ENCODE results near the gene INHBE.
"Not testable (repeated sequence)": the region's sequence is repeated elsewhere in the genome, so short reads cannot be mapped to it uniquely, and the experiment has no call there.

Gene INHBE, protein sequence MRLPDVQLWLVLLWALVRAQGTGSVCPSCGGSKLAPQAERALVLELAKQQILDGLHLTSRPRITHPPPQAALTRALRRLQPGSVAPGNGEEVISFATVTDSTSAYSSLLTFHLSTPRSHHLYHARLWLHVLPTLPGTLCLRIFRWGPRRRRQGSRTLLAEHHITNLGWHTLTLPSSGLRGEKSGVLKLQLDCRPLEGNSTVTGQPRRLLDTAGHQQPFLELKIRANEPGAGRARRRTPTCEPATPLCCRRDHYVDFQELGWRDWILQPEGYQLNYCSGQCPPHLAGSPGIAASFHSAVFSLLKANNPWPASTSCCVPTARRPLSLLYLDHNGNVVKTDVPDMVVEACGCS

GRCh38 chr12:57454566-57455373 is at the start of gene INHBE:
INHBE (plus strand) TSS chr12:57455307; CDS start chr12:57455537, 230 bp downstream.
- no peak for DNase-seq (ENCODE audit: low spot score)

DNA sequence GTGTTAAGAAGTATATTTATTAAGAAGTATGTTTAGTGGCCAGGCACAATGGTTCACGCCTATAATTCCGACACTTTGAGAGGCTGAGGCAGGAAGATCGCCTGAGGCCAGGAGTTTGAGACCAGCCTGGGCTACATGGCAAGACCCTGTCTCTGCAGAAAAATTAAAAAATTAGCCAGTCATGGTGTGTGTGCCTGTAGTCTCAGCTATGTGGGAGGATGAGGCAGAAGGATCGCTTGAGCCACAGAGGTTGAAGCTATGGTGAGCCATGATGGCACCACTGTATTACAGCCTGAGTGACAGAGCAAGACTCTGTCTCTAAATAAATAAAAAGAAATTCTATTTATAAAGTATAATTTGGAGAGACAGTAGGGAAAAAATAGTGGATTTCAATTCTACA is 44.6 kb upstream of the INHBE start:
- DNase-seq (ENCODE audit: low spot score), result no peak

- DNase-seq (ENCODE audit: low spot score), result not testable (repeated sequence)
Measured at GRCh38 chr12:57414160-57414559, 40.9 kb upstream of the INHBE start.

DNA sequence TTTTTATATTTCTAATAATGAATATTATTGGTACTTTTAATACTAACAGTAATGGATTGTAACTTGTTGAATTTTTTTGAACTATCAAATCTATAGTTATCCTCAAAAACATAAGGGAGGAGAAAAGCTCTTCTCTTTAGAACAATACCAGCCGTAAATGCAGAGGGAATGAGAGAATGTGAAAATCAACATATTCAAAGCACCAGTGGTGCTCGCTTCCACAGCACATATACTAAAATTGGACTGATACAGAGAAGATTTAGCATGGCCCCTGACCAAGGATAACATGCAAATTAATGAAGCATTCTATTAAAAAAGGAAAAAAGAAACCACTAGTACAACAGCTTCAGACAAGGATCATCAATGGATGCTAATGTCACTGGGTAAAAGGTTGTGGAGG is 40.0 kb upstream of the INHBE start:
- no peak for DNase-seq (ENCODE audit: low spot score)

DNA sequence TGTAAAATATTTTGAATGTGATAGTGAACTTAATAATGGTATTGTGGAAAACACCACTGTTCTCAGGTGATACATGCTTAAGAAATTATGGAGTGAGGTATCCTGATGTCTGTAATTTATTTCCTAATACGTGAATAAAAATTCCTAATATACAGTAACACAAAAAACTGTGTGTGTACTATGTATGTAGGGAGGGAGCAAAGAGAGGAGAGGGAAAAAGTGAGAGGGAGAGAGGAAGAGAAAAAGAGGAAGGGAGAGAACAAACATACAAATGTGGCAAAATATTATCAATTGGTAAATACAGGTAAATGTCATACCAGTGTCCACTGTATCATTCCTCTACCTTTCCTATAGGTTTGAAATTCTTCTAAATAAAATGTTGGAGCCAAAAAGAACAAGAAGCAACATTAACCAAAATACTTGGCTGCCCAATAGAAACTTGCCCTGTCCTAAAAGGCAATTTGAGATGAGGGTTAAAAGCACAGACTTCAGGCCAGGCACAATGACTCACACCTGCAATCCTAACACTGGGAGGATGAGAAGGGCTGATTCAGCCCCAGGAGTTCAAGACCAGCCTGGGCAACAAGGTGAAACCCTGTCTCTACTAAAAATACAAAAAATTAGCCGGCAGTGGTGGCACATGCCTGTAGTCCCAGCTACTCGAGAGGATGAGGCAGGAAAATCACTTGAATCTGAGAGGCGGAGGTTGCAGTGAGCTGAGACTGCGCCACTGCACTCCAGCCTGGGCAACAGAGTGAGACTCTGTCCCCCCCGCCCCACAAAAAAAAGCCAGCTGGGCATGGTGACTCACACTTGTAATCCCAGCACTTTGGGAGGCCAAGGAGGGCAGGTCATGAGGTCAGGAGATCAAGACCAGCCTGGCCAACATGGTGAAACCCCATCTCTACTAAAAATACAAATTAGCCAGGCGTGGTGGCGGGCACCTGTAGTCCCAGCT is 38.8 kb upstream of the INHBE start:
- no peak for DNase-seq (ENCODE audit: low spot score)

DNA sequence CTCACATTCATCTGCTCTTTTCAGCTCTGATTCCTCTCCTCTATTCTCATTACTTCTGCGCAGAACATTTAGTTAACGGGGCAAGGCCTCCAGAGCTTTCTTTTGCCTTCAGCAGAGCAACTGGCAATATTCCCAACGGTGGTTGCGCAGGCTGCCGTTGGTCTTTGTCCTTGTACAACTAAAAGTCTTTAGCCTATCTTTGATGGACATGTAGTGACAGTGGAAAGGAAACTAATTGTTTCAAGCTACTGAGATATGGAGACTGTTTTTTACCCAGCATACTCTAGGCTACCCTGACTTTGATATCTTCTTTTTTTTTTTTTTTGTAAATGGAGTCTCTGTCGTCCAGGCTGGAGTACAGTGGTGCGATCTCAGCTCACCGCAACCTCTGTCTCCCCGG is 36.9 kb upstream of the INHBE start:
- no peak for DNase-seq (ENCODE audit: low spot score)

DNA sequence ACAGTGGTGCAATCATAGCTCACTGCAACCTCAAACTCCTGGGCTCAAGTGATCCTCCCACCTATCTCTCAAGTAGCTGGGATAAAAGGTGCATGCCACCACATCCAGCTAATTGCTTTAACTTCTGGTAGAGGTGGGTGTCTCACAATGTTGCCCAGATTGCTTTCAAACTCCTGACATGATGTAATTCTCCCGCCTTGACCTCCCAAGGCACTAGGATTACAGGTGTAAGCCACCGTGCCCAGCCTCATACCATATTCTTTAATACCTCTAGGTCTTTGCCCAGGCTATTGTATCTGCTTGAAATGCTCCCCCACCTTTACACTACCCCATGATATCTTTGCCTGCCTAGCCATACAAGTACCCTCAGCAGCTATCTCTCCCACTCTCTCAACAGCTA is 35.6 kb upstream of the INHBE start:
- DNase-seq (ENCODE audit: low spot score), result no peak

GRCh38 chr12:57420482-57420881 is 34.6 kb upstream of the INHBE start:
- no peak for DNase-seq (ENCODE audit: low spot score)

DNA sequence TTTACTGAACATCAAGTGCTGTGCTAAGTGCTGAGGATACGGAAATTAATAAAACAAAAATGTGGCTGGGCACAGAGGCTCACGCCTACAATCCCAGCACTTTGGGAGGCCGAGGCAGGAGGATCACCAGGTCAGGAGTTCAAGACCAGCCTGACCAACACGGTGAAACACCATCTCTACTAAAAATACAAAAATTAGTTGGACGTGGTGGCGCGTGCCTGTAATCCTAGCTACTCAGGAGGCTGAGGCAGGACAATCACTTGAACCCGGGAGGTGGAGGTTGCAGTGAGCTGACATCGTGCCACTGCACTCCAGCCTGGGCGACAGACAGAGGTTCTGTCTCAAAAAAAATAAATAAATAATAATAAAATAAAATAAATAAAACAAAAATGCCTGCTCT is 28.2 kb upstream of the INHBE start:
- not testable (repeated sequence) for DNase-seq (ENCODE audit: low spot score)

DNA sequence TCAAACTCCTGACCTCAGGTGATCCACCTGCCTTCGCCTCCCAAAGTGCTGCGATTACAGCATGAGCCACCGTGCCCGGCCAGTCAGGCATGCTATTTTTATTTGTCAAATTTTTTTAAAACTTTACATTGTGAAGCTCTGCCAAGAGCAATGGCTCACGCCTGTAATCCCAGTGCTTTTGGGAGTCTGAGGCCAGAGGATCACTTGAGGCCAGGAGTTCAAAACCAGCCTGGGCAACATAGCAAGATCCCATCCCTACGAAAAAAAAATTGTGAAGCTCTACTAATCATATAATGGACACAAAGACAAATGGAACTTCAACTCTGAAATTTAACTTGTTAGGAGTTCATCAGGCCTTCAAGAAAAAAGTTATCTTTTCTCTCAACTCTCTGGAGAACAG is 26.1 kb upstream of the INHBE start:
- no peak for DNase-seq (ENCODE audit: low spot score)

DNA sequence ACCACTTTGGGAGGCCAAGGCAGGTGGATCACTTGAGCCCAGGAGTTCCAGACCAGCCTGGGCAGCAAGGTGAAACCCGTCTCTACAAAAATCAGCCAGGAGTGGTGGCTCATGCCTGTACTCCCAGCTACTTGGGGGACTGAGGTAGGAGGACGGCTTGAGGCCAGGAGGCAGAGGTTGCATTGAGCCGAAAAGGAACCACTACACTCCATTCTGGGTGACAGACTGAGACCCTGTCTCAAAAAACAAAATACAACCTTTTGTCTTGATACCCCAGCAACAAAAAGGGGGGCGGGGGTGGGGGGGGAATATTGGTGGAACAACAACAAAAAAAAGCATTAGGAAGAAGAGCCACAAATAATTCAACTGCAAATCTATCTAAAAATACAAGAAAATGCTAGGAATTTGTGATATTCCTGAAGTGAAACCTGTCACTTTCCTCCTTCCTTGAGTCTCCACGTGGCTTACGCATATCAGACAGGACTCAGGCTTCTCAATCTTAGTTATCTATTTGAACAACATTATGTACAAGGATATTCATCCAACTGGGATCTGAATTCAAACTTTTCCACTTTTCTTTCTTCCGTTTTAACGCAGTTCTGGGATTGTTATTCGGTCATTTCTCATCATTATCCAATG is 25.5 kb upstream of the INHBE start:
- DNase-seq (ENCODE audit: low spot score), result no peak

DNA sequence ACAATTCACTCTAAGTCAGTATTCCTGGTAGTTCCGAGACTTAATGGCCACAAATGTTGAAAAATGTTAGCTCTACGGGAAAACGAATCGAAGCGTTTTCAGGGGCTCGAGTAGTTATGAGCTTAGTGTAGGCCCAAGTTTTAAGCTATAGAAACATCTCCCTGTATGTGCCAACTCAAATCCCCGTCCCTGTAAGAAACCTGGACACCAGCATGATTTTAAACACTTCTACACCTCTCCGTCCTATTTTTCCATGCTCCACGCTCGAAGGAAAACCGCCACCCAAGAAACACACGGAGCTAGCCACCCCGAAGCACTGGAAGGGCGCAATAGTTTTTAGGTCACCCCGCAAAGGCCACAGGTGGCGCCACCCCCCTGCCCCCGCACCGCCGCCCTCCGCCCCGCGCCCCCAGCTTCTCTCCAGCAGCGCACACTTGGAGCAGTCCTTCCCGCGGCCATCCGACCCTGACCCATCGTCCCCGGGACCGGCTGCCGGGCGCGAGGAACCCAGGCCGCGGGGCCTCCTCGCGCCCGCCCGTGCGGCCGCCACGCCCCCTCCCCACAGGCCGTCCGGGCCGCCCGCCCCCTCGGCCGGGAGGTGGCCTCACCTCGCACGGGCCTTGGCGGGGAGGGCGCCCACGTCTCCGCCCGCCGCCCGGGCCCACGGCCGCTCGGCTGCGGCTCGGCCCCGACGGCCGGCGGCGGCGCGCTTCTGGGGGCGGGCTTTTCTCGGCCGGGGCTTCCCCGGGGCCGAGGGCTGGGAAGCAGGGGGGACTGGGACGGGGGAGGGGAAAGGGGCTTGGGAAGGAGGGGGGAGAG is 24.8 kb upstream of the INHBE start:
- DNase-seq (ENCODE audit: low spot score), result peak; percentile 20

GRCh38 chr12:57430931-57431566 is 24.1 kb upstream of the INHBE start, which contains the start of gene R3HDM2:
R3HDM2 (minus strand) TSS chr12:57431043; CDS start chr12:57310428, 120,615 bp downstream.
- peak; percentile 85 for DNase-seq (ENCODE audit: low spot score)

- DNase-seq (ENCODE audit: low spot score), result no peak
Measured at GRCh38 chr12:57431654-57432188, 23.4 kb upstream of the INHBE start.

DNA sequence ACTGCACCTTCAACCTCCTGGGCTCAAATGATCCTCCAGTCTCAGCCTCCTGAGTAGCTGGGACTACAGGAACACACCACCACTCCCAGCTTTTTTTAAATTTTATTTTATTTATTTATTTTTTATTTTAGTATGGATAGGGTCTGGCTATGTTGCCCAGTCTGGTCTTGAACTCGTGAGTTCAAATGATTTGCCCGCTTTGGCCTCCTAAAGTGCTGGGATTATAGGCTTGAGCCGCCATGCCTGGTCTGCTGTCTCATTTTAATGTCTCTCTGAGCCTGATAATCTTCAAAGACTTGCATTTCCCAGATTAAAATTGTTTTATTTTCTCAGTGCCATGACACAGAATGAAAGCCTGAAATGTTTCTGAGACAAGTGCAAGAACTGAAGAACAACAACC is 21.7 kb upstream of the INHBE start:
- DNase-seq (ENCODE audit: low spot score), result no peak

DNA sequence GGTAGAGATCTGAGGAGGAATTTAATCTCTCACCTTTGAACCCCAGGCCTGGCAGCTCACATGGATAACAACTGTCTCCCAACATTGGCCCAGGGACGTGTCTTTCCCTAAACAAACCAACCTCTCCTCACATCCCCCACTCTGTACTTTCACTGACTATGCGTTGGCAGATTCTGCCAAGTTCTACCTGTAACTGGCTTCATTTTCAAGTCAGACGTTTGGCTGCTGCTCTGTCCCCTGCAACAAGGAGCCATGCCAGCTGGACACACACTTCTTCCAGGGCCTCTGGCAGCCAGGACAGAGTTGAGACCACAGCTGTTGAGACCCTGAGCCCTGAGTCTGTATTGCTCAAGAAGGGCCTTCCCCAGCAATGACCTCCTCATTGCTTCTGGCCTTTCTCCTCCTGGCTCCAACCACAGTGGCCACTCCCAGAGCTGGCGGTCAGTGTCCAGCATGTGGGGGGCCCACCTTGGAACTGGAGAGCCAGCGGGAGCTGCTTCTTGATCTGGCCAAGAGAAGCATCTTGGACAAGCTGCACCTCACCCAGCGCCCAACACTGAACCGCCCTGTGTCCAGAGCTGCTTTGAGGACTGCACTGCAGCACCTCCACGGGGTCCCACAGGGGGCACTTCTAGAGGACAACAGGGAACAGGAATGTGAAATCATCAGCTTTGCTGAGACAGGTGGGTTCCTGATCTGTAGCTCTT is 20.4 kb upstream of the INHBE start, which contains the start of gene INHBC:
TSS of gene INHBC (plus strand) at position 268 of the 707 bp plus-strand sequence. CDS start at position 371, 103 bp downstream.
- DNase-seq (ENCODE audit: low spot score), result no peak

DNA sequence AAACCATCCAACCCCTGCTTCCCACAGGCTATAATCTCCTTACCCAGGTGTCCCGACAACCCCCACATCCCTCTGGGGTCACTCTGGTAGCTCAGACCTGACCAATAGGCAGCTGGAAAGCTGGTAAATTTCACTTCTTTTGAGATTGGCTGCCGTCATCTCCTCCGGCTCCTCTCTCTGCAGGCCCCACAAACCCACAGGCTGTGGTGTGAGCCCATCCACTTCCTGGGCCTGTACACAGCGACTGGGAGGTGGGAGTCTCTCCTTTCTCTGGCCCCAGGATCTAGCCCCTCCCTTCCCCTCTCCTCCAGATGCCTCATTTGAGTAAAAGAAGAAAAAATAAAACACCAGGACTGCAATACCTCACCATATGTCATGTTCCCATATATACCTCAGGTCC is 19.8 kb upstream of the INHBE start:
- no peak for DNase-seq (ENCODE audit: low spot score)

GRCh38 chr12:57438400-57438799 is 16.7 kb upstream of the INHBE start:
- DNase-seq (ENCODE audit: low spot score), result no peak

DNA sequence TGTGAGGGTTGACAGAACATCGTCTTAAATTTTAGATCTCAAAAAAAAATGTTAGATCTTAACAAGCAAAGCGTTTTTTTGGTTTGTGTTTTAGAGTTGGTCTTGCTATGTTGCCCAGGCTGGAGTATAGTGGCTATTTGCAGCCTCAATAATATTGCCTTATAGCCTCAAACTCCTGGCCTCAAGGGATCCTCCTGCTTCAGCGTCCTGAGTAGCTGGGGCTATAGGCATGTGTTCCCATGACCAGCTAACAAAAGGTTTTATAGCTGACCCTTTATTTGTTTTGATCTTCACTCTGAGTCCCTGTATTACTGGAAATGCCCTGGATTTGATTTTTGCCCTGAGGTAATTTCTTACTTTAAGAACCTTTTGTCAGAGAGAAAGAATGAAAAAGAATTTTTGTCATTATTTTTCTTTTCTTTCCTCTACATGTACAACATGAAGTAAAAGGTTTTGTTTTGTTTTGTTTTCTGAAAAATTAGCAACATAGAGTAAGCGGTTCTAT is 15.3 kb upstream of the INHBE start:
- no peak for DNase-seq (ENCODE audit: low spot score)
